LNCaP clone FGC (cell line): ENCODE measurements around the gene ATG3.
"Not testable (repeated sequence)": the region's sequence is repeated elsewhere in the genome, so short reads cannot be mapped to it uniquely, and the experiment has no call there.

Experiments
- DNase-seq: peaks from one replicate; pipeline ENCODE4 v3.0.0-alpha.2; 2011; ENCODE audit warnings: low read depth
- H3K4me3 ChIP-seq: 2 replicates; pipeline ENCODE4 v1.5.1; 2011; ENCODE audit warnings: mild to moderate bottlenecking, low read depth, low read length, control low read depth
- CTCF ChIP-seq: IDR thresholded peaks from 2 replicates; pipeline ENCODE4 v1.5.1; 2012; ENCODE audit warnings: mild to moderate bottlenecking; ENCODE audit not compliant: control insufficient read depth, insufficient read depth; ENCODE audit errors: extremely low read depth

The ATG3 gene

DNA sequence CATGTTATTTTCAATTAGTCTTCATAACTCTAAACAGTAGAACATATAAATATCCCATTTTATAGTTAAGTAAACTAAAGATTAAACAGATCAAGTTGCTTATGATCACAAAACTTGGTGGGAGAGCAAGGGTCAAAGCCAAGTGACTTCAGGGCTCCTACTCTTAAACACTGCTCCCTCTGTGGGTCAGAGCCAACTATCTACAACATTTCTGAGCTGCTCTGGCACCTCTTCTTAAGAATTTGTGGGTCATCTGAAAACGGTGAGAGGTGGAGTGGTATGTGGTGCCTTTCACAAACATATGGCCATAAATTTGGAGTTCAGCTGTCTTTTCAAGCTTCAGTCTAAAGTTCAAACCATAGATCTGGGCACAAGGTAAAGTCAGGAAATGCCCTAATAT is 10.9 kb downstream of the ATG3 start:
- DNase-seq, result no peak
- no peak overlapping the region for H3K4me3 ChIP-seq
- TF ChIP-seq CTCF, result 0 out of 2 replicates have a peak, but pooled peaks have one; percentile 5

- no peak overlapping the region for H3K4me3 ChIP-seq
- TF ChIP-seq CTCF, result no peak
- no peak for DNase-seq
Observed at GRCh38 chr3:112546216-112546759, 15.5 kb downstream of the ATG3 start.

GRCh38 chr3:112539825-112540650 is 21.7 kb downstream of the ATG3 start:
- no peak for DNase-seq
- TF ChIP-seq CTCF, result no peak
- H3K4me3 ChIP-seq, result no peak overlapping the region

- no peak overlapping the region for H3K4me3 ChIP-seq
- no peak for DNase-seq
- TF ChIP-seq CTCF, result peak; percentile 28; the same call in 1 of the 2 replicates
Observed at GRCh38 chr3:112531358-112531781, 30.4 kb downstream of the ATG3 start.

DNA sequence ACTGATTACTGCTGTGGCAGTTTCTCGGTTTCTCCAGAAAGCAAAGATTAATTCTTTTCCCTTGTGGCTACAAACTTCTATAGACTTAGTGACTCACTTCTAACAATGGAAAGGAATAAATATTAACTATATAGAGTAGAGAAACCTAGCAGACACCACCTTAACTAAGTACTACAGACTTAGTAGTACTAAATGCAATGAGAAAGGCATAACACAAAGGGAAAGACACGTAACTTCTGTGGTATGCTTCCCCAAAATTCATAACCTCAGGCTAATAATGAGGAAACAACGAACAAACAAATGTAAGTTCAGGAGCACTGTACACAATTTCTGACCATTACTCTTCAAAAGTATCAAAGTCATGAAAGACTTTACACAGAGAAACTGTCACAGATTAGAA is 31.2 kb downstream of the ATG3 start:
- DNase-seq, result no peak
- no peak overlapping the region for H3K4me3 ChIP-seq
- no peak for TF ChIP-seq CTCF

DNA sequence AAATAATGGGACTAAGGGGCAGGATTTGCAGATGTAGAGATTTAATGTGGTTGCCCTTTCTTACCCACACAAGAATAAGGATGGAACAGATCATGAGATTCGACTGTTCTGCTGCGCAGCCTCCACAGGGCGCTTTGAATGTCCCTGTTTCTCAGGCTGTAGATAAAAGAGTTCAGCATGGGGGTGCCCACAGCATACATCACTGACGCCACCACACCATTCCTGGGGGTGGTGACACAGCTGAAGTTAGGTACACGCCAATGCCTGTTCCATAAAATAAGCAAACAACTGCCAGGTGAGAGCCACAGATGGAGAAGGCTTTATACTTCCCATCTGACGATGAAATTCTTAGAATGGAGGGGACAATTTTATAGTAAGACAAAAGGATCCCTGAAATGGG is 37.6 kb downstream of the ATG3 start:
- not testable (repeated sequence) for H3K4me3 ChIP-seq

GRCh38 chr3:112519424-112520001 is 42.2 kb downstream of the ATG3 start:
- no peak overlapping the region for H3K4me3 ChIP-seq
- TF ChIP-seq CTCF, result peak; percentile 78
- DNase-seq, result peak; percentile 65

More for the DNA sequence above, 37.6 kb downstream of the ATG3 start:
- DNase-seq, result not testable (repeated sequence)

- DNase-seq, H3K4me3 ChIP-seq: not testable (repeated sequence)
Observed at GRCh38 chr3:112518970-112519369, 42.8 kb downstream of the ATG3 start.
